NCI-H1105 (cell line): ENCODE data around the gene PDE4B.
"Not testable (repeated sequence)": the region's sequence is repeated elsewhere in the genome, so short reads cannot be mapped to it uniquely, and the experiment has no call there.

ENCODE experiments used
- DNase-seq: peaks from one replicate; lab custom pipeline; 2025; lab: John Stamatoyannopoulos, UW

PDE4B gene

DNA sequence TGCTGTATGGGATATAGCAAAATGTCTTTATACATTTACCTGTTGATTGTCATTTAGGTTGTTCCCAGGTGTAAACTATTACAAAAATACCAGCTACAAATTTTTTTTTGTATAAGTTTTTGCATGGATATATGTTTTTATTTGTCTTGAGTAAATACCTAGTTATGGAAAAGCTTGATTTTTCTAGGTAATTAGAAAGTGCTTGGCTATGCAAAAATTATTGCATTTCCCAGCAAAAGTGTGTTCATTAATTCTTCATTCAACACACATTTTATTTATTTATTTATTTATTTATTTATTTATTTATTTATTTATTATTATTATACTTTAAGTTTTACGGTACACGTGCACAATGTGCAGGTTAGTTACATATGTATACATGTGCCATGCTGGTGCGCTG, 22.1 kb downstream of the PDE4B start:
- no peak for DNase-seq

DNA sequence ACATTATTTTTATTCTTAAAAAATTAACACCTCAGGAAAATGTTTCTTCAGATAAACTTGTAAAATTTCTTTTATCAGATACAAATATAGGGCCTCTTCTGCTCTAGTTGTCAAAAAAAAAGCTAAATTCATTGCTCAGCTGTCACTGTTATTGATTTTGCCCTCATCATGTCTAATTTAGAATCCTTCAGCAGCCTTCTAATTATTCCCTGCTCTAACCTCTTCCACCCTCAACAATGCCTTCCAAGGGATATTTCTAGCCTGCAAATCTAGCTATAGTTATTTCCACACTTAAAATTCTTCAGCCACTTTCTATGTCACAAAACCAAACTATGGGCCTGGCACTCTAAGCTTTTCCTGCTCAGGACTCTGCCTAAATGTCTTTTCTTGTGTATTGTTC, 25.2 kb downstream of the PDE4B start:
- no peak for DNase-seq

DNA sequence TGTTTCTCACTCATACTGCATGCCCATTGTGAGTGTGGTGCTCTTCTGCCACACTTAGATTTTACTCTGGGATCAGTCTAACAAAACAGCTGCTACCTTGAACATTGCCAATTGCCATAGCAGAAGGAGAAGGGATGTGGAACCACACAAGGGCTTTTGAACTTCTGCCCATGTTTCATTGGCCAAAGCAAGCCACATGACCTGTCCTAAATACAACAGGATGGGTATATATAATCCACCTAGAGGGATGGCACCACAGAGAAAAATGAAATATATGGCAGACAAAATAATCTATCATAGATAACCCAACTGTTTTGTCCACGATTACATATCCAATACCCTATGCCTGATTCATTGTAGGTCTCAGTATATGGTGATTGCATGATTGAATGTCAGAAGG, 26.3 kb downstream of the PDE4B start:
- no peak for DNase-seq

DNA sequence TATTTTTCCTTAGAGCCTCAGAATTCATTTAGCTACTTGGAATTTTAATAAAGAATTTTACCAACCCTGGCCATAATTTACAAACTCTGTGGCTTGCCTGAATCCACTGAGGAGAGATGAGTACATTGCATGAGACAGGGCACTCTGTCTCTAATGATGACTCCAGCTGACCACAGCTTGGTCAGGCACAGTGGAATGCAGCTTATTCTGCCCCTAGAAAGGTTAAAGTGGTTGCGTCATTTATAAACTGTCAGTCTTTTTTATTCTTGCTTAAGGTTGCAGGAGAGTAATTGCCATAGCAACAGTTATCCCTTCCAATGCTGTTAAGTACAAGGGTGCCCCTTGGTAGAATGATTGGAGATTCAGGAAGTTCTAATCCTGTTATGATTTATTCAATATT, 28.3 kb downstream of the PDE4B start:
- DNase-seq, result no peak

DNA sequence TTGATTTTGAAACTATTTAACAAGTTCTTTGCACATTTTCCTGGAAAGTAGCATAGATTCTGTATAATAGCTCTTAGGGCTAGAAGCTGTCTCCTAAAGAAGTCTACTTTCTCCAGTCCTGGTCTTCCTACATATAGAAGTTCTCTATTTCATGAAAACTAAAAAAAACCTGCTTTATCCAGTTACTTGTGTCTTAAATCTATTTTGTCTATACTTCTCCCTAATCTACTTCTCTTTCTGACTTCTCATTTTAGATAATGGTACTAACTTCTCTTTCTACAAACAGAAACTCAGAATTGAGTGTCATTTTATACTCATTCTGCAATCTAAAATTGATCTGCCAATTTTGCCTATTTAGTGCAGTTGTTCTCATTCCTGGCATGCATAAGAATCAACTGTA, 28.7 kb downstream of the PDE4B start:
- DNase-seq, result no peak

DNA sequence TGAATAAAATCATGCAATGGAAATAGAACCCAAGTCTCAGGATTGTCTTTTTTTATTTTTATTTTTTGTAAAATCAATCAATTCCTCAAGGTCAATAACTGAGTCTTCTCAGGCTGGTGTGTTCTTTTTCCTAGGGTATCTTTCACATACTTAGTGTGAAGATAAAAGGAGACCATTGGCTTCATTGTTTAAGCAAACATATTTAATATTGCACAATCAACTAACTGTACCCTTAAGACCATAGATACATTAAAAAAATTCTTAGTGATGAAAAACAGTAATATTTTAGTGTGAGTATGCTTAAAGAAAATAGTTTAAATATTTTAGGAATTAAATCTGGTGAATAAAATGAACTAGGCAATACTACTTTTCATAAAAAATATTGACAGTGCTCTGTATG, 31.4 kb downstream of the PDE4B start:
- DNase-seq, result no peak

DNA sequence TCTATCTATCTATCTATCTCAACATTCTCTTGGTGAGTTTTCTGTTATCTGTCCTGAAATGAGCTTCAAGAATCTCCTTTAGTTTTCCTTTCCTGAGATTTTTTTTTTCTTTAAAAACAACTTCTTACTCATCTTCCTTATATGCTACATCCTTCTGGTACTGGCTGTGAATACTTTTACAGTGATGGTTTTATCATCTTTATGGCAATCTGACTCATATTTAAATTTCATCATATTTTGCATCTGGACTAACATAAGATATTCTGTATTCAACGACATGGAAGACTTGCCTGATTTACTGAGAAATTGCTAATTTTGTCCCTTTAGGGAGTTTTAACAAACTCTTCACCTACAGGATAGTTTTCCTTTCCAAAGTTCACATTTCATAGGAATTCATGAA, 33.0 kb downstream of the PDE4B start:
- DNase-seq, result no peak

DNA sequence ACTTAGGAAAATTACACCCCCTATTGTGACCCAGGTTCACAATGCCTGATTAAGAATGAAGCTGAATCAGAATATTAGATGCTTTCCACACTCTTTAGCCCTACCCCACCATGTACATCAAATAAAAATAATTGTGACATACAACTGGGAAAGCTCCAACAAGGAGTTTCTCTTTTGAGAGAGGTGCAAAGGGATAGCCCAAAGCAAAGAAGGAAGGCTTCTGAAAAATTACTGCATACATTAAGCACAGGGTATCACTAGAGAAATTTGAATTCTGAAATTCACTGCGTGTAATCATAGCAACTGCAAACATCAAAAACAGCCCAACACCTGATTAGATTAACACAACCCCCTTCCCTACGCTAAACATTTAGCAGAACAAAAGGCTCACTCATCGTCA, 34.1 kb downstream of the PDE4B start:
- DNase-seq, result no peak

DNA sequence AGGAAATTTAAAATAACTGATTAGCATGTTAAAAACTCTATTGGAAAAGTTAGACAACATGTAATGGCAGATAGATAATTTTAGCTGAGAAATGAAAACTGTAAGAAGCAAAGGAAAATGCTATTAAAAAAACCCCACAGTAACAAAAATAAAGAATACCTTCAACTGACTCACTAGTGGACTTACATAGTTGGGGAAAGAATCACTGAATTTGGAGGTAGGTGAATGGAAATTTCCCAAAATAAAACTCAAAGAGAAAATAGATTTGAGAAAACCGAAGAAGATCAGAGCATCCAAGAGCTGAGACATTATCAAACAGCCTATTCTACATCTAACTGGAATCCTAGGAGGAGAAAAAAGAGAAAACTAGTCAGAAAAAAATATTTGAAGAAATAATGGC, 34.7 kb downstream of the PDE4B start:
- DNase-seq, result no peak

DNA sequence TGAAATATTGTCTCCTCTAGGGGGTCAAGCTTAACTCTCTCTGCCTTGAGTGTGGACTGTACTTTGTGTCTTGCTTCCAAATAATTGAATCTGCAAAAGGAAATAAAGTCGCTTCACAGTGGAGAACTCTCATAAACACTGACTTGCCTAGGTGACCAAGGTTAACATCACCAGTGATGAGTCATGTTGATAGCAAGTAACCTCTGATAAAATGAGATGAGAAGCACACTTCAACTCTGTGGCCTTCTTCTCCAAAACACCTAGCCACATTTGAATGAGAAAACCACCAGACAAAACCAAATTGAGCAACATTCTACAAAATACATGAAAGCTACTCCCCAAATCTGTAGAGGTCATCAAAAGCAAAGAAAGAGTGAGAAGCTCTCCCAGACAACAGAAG, 37.6 kb downstream of the PDE4B start:
- no peak for DNase-seq

DNA sequence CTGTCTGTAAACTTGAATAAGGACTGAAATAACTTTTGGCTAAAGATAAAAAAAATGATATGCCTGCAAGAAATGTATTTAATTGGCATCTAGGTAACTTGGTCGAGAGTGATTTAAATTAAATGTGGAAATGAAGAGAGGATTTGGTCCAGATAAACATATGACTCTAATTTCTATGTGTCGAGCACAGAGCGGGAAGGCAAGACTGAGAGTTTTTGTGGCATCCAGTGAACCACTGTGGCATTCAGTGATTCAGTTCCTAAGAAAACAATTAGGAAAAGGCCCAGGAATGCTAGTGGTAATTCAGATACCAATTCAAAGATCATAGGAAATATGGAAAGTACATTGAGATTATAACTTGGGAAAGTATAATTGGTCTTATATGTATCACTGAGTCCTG, 39.6 kb downstream of the PDE4B start:
- no peak for DNase-seq

DNA sequence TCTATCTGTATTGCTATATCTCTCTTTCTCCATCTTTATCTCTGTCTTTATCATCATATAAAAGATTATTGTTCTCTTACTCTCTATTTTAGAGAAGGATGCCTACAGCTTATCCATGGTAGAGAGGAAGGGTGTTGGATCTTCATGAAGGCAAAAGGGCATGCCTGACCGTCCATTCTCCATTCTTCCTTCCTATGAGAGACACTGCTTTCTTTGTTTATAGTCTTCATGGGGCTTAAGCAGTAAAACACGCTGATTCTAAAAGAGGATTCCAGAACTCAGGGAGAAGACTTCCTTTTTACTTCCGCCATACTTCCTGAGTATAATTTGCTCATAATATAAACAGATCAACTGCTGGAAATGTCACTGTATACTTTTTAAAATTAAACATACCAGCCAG, 44.0 kb downstream of the PDE4B start:
- no peak for DNase-seq

DNA sequence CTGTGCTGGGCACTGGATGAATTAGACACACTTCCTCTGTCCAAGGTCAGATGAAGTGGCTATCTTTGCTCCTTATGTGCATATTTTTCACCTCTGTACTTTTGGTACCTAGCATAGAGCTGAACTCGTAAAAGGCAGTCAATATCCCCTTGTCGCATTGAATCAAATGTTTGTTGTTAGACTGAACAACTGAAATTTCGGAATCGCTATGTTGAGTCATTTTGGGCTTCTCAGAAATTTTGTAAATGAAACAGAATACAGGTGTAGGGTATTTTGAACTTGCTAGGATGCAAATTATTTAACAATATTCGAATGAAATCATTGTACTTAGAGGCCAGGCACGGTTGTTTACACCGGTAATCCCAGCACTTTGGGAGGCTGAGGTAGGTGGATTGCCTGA, 48.0 kb downstream of the PDE4B start:
- DNase-seq, result no peak

DNA sequence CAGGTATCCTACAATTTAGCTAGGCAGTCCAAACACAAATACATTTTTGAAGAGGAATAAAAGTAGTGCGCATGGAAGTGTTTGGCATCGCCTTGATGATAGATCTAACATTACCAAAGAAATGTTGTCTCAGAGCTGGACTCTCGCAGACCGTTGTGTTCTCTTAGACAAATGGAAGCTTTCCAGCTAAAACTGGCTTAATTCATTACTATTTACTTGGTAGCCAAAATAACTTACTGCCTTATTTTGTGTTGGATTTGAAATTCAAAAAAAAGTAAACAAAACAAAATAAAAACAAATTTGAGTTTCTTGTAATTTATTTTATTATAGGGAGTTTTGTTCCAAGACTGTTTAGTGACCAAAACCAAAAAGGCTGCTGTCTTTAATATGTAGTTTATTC, 51.6 kb downstream of the PDE4B start:
- no peak for DNase-seq

DNA sequence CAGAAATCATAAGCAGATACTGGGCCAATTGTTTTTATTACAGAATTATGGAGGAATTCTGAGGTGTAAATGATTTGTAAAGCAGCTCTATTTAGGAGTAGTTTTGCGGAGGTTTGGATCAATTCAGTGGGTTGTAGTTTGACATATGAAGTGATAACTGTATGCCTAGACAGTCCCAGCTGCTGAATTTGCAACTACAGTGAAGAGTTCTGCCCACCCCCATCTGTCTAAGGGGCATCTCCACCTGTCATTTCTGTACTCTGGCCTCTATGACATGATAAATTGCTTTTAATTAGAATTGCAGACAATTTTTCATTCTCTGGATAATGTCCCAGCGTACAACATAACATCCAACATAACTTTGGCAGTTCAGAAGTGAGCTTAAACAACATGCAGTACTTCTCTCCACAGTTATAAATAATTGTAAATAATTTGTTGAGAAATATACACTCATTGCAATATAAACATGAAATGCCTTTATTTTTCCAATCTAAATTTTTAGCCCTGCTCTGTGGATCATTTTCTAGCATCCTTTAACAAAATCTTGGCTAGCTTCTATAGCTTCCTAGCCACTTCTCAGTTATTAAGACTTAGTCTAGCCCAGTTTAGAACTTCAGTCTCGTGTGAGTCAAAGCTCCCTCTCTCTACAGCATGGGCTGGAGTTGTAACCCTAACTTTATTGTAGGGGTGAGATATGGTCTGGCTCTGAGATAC, 52.3 kb downstream of the PDE4B start:
- no peak for DNase-seq

DNA sequence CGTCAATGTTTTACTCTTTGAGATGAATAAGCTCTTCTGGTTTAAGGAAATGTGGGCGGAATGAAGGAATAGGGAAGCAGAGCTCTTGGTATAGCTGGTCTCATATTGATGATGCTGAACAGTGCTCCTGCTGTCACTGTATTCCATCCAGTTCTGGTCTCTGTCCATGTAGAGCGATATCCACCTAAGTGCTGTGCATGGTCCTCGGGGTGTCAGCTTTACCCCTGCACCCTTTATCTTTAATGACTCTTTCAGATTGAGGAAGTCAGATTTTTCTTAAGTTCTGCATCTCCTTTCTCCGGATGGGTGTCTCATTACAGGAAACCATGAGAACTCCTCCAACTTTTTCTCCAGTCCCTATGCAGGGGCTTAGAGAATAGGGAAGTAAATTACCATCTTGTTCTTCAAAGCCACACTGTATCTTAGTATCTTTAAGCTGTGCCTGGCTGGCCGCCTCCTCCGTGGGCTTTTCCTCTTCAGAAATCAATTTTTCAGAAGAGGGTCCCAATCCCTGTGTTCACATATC, 52.9 kb downstream of the PDE4B start:
- no peak for DNase-seq

DNA sequence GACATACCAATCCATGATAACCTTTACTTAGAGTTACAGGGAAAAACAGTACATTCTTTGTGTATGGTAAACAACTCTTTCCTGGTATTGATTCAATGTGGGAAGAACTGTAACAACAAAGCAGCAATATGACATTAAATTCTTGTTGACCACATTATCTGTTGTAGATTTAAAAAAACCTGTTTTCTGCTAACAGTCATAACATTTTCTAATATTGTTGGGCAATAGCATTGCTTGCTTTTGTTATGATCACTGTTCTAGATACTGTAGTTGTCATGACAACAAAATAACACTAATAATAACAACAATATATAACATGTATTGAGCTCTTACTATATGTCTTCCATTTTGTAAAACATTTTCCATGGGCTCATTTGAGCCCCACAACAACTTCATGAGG, 54.2 kb downstream of the PDE4B start:
- DNase-seq, result no peak

DNA sequence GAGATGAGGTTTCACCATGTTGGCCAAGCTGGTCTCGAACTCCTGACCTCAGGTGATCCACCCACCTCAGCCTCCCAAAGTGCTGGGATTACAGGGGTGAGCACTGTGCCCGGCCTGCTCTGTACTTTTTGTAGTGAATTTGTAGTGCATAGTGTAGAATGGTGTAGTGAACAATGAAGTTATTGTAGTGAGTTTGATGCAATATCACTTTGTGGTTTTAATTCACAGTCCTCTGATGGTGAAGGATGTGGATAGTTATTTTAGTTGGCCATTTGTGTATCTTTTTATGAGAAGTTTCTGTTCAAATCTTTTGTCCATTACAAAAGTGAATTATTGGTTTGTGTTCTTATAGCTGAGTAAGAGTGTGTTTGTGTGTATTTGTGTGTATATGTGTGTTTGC, 57.6 kb downstream of the PDE4B start:
- no peak for DNase-seq

DNA sequence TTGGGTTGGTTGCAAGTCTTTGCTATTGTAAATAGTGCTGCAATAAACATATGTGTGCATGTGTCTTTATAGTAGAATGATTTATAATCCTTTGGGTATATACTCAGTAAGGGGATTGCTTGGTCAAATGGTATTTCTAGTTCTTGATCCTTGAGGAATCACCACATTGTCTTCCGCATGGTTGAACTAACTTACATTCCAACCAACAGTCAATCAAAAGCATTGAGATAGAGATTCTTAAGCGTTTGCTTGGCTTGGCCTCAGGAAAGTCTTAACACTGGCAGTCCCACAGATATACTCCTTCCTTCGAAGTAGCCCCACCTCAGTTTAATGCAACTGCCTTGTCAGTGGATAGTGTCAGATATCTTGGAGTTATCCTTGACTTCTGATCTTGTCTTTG, 63.9 kb downstream of the PDE4B start:
- DNase-seq, result not testable (repeated sequence)

DNA sequence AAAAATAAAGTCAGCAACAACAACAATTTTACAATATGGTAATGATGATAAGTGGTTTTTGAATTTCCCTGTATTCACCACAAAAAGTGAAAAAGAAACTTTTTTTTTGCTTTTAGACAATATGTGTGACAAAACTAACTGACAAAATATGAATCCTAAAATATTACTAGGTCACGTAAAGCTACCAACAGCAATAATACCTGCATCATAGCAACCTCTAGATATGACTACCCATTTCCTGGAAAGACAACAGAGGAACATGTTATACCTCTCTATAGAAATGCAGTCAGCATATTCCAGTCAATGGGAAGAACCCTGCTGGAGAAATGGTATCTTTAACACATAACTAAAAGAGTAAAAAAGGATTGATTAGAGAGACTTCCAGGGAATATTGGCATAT, 73.7 kb downstream of the PDE4B start:
- no peak for DNase-seq

DNA sequence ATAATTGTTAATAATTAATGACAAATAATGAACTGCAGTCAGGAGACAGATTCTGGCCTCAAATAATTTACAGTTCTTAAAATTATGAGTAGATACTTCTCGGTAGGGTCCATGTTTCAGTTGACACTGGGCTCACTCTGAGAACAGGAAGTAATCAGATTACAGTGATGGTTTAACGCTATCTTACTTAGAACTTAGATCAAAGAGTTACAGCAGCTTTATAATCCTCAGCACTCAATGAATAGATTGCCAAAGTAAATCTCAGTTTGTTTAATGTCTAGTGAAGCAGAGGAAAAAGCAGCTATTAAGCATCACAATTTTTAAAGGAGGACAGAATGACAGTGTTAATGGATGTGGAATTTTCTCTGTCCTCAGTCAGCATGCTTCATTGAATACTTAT, 79.6 kb downstream of the PDE4B start:
- no peak for DNase-seq

DNA sequence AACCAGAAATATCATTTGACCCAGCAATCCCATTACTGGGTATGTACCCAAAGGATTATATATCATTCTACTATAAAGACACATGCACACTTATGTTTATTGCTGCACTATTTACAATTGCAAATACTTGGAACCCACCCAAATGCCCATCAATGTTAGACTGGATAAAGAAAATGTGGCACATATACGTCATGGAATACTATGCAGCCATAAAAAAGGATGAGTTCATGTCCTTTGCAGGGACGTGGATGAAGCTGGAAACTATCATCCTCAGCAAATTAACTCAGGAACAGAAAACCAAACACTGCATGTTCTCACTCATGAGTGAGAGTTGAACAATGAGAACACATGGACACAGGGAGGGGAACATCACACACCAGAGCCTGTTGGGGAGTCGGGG, 85.6 kb downstream of the PDE4B start:
- DNase-seq, result not testable (repeated sequence)

DNA sequence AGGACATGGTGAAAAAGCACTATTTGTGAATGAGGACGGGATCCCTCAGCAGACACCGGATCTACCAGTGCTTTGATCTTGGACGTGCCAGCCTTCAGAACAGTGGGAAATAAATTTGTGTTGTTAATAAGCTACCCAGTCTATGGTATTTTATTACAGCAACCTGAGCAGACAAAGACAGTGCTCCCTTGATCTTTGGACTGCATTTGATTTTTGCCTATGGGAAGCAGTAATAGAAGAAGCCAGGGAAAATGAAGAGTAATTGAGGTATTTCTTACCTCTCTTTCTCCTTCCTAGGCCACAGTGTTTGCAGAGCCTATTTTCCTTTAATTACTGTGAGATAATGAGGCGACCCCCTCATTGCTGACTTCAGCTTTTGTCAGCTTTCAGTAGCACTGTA, 87.9 kb downstream of the PDE4B start:
- DNase-seq, result no peak

DNA sequence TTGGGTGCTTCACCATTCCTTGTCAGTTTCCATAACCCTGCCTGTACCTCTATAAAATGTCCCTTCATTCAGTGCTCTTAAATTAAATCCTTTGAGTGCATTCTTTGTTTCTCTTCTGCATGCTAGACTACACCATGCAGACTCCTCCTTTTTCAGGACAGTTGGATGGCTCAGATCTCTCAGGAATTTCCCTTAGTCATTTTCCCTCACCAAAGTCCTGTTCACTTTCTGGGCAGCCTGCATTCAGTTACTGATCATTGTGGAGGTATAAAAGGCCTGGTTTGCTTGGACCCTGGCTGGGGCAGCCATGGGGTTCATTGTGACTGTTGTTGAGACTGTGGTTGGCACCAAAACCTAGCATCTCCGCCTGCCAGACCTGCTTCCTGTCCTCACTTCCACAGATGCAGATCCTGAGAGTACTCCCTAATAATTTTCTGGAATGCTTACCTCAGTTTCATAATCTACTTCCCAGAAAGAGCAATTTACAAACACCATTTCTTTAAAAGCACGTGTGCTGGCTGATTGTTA, 88.4 kb downstream of the PDE4B start:
- no peak for DNase-seq
